Bronchial epithelial cell (primary cell): ENCODE measurements around the gene SP3. TPM values are rescaled to one million over a fixed set of nuclear protein-coding genes. Genes with fewer than 3 reads are reported as not detected.

ENCODE experiments used
- DNase-seq: peaks from one replicate; pipeline ENCODE4 v3.0.0-alpha.2; 2010; ENCODE audit warnings: low read depth
- FAIRE-seq: peaks from 2 replicates; lab custom pipeline; 2011; peaks lifted over from hg19 to GRCh38; lab: Jason Lieb, UNC
- H3K27me3 ChIP-seq: 2 replicates; pipeline ENCODE4 v1.5.1; 2011; ENCODE audit warnings: low read length; ENCODE audit not compliant: control insufficient read depth, insufficient read depth
- H3K36me3 ChIP-seq: 2 replicates; pipeline ENCODE4 v1.5.1; 2011; ENCODE audit warnings: low read length; ENCODE audit not compliant: control insufficient read depth, insufficient read depth
- H3K4me3 ChIP-seq: 2 replicates; pipeline ENCODE4 v1.5.1; 2011; ENCODE audit warnings: mild to moderate bottlenecking, low read depth, low read length, control low read depth
- total RNA-seq: library from RNA; depleted of rRNA; stranded (reverse); fragments of >200 nt; gene quantifications from 2 replicates; pipeline ENCODE4 v1.2.1, GENCODE V29; 2014
- TF ChIP-seq, protein P1 (sequence below): IDR thresholded peaks from 2 replicates; pipeline ENCODE4 v1.5.1; 2011; ENCODE audit warnings: mild to moderate bottlenecking, moderate library complexity, low read length, control low read depth, inconsistent platforms; ENCODE audit not compliant: insufficient read depth, severe bottlenecking

SP3 gene
- total RNA-seq, 1 donor from 2014 or later: 104 TPM

DNA sequence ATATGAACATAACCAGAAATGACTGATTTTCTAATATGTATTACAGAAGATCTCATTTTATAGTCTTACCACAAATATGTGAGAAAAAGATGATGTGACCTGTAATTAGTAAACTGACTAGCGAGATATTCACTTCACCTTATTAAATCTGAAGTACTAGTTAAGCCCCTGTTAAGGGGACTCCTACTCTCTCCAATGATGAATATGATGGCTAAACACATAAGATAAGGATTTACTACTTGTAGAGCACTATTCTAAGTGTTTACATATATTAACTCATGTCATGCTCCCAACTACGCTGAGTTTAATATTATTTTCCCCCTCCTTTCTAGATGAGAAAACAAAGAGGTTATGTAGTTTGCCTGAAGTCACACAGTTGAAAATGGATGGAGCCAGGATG is 40.9 kb downstream of the SP3 start:
- FAIRE-seq (no peak), DNase-seq (no peak)
- no peak overlapping the region for H3K4me3 ChIP-seq
- TF ChIP-seq, protein P1, sequence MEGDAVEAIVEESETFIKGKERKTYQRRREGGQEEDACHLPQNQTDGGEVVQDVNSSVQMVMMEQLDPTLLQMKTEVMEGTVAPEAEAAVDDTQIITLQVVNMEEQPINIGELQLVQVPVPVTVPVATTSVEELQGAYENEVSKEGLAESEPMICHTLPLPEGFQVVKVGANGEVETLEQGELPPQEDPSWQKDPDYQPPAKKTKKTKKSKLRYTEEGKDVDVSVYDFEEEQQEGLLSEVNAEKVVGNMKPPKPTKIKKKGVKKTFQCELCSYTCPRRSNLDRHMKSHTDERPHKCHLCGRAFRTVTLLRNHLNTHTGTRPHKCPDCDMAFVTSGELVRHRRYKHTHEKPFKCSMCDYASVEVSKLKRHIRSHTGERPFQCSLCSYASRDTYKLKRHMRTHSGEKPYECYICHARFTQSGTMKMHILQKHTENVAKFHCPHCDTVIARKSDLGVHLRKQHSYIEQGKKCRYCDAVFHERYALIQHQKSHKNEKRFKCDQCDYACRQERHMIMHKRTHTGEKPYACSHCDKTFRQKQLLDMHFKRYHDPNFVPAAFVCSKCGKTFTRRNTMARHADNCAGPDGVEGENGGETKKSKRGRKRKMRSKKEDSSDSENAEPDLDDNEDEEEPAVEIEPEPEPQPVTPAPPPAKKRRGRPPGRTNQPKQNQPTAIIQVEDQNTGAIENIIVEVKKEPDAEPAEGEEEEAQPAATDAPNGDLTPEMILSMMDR: no peak
- no peaks in the 10 kb centered on the region for H3K36me3 ChIP-seq
- no peaks in the 10 kb centered on the region for H3K27me3 ChIP-seq

DNA sequence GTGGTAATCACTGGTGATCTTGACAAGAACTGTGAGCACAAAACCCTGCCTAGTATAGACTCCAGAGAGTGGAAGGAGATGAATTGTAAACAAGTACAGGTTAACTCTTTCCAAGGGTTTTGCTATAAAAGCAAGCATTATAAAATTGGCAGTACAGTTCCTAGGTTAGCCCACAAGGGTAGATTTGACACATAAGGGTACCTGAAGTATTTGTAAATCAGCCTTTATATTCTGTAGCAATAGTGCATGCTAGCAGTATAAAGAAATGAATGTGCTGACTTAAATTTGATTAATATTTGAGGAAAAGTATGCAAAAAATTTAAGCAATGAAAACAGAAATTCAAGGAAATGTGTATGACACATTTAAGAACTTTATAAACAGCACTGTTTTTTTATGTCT is 42.4 kb downstream of the SP3 start:
- no peaks in the 10 kb centered on the region for H3K27me3 ChIP-seq
- DNase-seq: no peak
- no peak for FAIRE-seq
- TF ChIP-seq, protein P1: no peak
- no peak overlapping the region for H3K4me3 ChIP-seq
- peaks cover 2% of the 10 kb centered on the region for H3K36me3 ChIP-seq

DNA sequence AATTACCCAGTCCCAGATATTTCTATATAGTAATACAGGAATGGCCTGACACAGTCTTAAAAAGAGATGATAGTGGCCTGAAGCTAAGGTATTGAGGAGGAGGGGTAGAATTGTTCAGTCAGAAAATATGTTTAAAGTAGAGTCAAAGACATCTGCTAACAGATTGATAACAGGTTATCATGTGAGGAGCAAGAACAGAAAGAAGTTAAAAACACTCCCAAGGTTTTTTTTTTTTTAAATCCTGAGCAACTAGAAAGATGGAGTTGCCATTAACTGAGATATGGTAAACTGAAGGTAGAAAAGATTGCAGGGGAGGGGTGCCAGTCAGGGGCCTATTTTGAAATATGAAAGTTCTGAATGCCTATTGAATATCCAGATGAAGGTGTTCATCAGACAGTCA is 43.1 kb downstream of the SP3 start:
- DNase-seq (no peak), FAIRE-seq (no peak)
- H3K36me3 ChIP-seq: peaks cover 4% of the 10 kb centered on the region
- TF ChIP-seq, protein P1: no peak
- H3K4me3 ChIP-seq: no peak overlapping the region
- no peaks in the 10 kb centered on the region for H3K27me3 ChIP-seq

DNA sequence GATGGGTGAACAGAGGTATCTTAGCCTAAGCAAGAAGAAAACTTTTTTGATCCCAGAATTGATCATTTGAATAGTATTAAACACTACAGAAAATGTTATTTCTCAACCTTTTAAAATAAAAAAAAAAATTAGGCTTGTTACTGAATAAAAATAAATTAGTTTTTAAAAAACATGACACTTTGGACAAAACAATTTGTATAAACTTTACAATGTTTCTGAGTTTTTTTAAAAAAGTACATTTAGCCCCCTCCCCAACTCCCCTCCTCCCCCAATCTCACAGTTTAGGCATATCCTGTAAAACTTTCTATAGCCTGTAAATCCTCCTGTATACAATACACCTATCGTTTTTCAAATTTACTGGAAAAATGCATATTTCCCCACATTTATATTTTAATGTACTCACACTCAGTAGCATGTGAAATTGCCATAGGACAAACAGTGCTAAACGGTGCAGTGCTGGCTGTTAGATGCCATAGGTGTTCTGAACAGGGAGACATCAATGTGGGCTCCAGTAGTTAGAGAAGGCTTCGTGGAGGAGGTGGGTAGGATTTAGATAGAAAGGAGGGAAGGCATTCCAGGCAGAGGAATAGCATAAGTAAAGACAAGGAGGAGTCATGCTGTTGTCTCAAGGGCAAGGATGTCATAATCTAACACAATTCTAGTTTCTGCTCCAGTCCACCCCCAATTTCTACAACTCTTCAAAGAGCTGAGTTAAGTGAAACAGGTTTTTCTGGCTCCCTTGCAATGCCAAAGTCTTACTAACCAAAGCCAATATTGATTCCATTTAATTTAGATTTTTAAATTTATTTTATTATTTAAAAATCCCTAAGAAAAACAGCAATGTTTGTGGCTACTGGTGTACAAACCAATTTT is 50.9 kb downstream of the SP3 start:
- DNase-seq (peak; percentile 59), FAIRE-seq (no peak)
- peaks cover 7% of the 10 kb centered on the region for H3K36me3 ChIP-seq
- no peak overlapping the region for H3K4me3 ChIP-seq
- TF ChIP-seq, protein P1: no peak
- H3K27me3 ChIP-seq: no peaks in the 10 kb centered on the region

DNA sequence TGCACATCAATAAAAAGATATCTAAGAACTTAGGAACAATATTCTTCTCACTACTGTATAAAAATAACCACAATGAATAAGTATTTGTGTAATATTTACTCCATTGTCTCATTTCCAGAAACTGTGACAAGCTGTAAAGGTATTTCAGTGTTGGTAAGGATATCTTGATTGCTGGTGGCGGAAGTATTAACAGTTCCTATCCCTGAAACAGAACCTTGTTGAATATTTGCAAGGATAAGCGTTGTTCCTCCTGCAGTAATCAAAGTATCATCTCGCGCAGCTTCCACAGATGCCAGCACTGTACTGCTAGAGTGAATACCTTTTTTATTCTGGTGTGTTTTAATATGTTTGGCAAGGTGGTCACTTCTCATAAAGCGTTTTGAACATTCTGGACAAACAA is 55.3 kb downstream of the SP3 start:
- FAIRE-seq: no peak

More for the DNA sequence above, 55.3 kb downstream of the SP3 start:
- H3K36me3 ChIP-seq: peaks cover 3% of the 10 kb centered on the region
- peak; percentile 17 for DNase-seq
- H3K4me3 ChIP-seq: no peak overlapping the region
- TF ChIP-seq, protein P1: no peak
- H3K27me3 ChIP-seq: no peaks in the 10 kb centered on the region
